Right hindlimb (tissue), 1 donor: ENCODE data around the gene DHRS1.
"Not testable (repeated sequence)": the region's sequence is repeated elsewhere in the genome, so short reads cannot be mapped to it uniquely, and the experiment has no call there.

Experiments
- DNase-seq: peaks from one replicate; pipeline ENCODE4 v3.0.0-alpha.2; 2018

DHRS1 gene

GRCh38 chr14:24299255-24300191 lies at the start of gene DHRS1, which contains the start of gene NOP9:
Gene DHRS1, minus strand, starts transcription at chr14:24299780. Its CDS starts 674 bp downstream, at chr14:24299106.
Gene NOP9, plus strand, starts transcription at chr14:24299850. Its CDS starts 105 bp downstream, at chr14:24299955.
- DNase-seq, result peak; percentile 92

DNA sequence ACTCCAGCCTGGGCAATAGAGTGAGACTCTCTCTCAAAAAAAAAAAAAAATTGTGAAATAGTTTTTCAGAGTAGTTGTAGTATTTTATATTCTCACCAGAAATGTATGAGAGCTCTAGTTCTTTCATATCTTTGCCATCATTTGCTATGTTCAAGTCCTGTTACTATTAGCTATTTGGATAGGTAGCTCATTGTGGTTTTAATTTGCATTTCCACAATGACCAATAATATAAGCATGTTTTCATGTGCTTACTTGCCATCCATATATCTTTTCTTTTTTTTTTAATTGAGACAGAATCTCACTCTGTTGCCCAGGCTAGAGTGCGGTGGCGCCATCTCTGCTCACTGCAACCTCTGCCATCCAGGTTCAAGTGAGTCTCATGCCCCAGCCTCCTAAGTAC lies 48.6 kb upstream of the DHRS1 start:
- no peak for DNase-seq

- DNase-seq, result no peak
Measured at GRCh38 chr14:24347134-24347533, 47.6 kb upstream of the DHRS1 start.

DNA sequence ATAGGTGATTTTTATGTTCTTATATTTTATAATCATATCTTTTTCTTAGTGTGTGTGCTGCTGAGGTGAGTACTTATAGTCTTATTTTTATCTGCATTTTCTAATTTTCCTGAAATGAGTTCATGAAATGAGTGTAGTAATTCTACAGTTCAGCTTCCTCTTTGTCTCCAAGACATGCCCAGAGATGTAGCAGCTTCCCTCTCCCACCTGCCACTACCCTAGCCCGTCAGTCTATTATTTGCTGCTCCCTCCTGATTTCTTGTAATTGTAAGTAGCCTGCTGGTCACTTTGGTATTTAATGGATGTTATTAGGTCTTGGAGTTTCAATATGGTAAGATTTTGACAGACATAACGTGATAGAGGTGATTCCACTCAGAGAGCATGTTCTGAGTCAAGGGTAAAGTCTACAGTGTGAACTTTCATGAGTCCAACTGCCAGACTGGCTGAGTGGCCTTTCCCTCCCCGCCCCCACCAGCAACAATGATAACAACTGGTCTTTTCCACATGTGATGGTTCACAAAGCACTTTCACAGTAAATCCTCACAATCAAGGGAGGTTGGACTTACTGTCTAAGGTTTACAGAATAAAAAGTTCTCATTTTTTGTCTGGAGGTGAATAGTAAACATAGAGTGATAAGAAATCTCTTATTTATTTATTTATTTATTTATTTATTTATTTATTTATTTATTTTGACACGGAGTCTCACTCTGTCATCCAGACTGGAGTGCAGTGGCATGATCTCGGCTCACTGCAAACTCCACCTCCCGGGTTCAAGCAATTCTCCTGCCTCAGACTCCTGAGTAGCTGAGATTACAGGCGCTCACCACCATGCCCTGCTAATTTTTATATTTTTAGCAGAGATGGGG lies 44.4 kb upstream of the DHRS1 start:
- DNase-seq, result no peak

- DNase-seq, result no peak
Measured at GRCh38 chr14:24342889-24343288, 43.3 kb upstream of the DHRS1 start.

DNA sequence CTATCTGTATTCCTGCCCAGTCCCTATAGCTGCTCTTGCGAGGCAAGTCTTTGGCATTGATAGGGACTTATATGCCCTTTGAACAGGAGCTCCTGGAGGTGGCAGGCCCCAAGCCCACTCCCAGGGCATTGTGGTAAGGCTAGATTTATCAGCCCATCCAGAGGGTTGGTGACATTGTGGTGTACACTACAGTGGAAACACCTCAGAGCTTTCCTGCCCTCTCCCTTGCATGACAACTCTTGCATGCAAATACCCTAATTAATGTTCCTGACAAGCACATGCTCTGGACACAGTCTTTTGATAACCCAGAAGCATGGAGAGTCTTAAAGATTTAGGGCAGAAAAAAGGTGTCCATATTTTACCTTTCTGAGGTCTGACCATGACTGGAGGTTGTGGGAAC lies 41.0 kb upstream of the DHRS1 start:
- DNase-seq, result no peak

DNA sequence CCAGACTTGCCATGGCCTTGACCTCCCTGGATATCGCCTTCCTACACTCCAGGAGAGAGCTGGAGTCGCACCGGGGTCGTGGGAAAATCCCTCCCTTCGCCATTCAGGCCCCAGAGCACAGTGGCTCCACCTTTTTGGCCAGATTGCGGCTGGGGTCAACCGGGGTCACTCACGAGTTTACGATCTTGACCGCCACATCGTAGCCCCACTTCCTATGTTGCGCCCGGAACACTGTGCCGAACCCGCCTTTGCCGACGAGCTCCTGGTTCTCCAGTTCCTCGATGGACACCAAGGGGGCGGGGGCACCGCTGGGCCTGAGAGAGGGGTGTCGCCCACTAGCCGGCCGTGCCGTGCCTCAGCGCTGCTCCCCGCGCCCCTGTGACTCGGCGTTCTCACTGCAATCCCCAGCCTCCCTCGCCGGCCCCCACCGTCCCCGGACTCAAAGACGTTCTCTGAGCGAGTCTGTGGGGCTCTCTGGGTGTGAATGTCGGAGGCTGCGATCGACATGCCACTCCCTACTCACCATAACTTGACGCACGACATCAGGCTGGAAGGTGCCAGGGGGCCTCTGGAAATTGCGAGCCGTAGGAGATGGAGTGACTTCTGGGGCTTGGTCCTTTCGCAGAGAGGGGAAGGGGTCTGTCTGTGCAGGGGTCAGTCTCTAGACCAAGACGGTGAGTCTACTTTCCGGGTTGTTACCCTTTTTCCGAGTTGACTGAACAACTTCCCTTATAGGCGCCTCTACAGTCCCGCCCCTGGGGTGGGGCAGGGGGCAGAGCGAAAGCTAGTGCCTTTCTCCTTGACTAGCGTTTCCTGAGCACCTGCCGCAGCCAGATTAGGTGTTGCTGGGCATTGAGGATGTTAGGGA lies 39.9 kb upstream of the DHRS1 start, which contains the start of gene RIPK3:
Gene RIPK3, minus strand, starts transcription at position 708 of the 868 bp plus-strand sequence. Its CDS starts 165 bp downstream, at position 543.
- DNase-seq, result no peak

GRCh38 chr14:24338843-24339242 lies 39.3 kb upstream of the DHRS1 start:
- no peak for DNase-seq

GRCh38 chr14:24337824-24338175 lies 38.2 kb upstream of the DHRS1 start:
- DNase-seq, result no peak

- no peak for DNase-seq
Measured at GRCh38 chr14:24337144-24337823, 37.7 kb upstream of the DHRS1 start.

GRCh38 chr14:24335461-24336171 lies 36.0 kb upstream of the DHRS1 start:
- no peak for DNase-seq

DNA sequence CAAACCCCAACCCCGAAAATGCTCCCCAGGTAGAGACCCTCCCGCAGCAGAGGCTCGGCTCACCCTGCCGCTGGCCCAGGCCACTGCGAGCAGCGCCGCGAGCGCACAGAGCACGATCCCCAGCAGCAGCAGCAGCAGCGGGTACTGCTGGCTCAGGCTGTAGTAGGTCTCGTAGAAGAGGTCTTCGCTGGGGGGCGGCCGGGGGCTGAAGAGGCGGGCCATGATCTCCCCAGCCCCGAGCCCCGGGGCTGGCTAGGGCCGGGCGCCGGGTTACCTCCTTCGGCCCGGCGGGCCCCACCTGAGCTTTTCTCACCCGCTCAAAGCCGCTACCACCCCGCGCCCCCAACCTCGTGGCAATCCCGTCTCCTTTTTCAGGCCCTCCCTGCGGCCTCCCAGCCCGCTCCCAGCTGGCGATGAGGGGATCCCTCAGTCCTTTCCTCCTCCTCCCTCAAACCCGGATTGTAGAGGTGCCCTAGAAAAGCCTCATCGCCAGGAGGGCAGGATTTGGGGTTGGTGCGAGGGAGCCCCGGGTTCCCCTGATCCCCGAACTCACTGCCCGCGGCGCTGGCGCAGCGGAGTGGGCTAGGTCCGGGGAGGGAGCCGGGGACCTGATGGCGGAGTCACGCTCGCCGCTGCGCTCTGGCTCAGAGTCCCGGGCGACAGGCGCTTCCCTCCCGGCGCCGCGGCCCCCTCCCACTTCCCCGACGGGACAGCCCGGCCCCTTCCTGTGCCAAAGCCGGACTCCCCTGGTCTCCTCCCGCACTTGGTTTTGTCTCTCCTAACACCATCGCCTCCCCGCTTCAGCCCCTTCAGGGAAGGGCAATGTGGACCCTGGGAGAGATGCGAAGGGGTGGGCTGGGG lies 35.1 kb upstream of the DHRS1 start, which contains the start of gene ADCY4:
Gene ADCY4, minus strand, starts transcription at position 641 of the 861 bp plus-strand sequence. Its CDS starts 419 bp downstream, at position 222.
- no peak for DNase-seq

GRCh38 chr14:24332268-24332993 lies 32.9 kb upstream of the DHRS1 start:
- peak; percentile 74 for DNase-seq

- no peak for DNase-seq
Measured at GRCh38 chr14:24331731-24332267, 32.2 kb upstream of the DHRS1 start.

- DNase-seq, result no peak
Measured at GRCh38 chr14:24330973-24331674, 31.5 kb upstream of the DHRS1 start.

- DNase-seq, result no peak
Measured at GRCh38 chr14:24329736-24330135, 30.2 kb upstream of the DHRS1 start.

DNA sequence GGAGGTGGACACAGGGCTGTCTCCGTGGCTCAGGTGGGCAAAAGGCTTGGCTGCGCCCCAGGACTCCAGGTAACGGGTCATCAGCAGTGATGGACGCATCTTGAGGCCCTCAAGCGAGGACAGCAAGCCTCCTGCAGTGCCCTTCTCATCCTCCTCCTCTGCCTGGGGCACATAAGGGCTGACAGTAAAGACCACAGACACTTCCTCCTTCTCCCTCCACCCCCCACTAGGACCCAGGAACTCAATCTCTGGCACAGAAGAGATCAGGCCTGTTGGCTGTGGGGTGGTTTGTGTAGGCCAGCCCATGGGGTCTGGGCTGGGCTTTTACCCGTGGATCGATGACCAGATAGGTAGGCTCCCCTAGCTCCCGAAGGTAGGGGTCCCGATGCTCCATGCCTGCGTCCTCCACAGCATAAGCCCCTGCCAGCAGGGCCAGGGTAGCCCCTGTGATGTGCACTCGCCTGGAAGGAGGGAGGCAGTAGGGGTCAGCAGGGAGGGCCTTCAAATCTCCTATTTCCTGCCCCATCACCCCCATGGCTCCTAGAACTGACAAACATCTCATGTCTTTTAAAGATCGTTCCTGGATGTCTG lies 29.6 kb upstream of the DHRS1 start:
- DNase-seq, result no peak

DNA sequence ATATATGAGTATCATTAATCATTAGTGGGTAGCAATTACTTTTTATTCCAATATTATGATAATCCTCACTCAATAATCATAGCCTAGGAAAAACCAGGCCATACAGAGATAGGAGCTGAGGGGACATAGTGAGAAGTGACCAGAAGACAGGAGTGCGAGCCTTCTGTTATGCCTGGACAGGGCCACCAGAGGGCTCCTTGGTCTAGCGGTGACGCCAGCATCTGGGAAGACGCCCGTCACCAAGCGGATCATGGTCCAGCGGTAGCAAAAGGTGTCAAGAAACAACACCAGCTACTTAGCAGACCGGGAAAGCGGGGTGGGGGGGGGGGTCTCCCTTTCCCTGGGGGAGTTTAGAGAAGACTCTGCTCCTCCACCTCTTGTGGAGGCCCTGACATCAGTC lies 28.3 kb upstream of the DHRS1 start:
- not testable (repeated sequence) for DNase-seq
